GM18520 (cell line): ENCODE measurements around the gene GPR156.

ENCODE experiments used
- ATAC-seq: cut with Tn5 transposase; IDR thresholded peaks from one replicate; pipeline ENCODE4 v1.9.1; 2021; ENCODE audit not compliant: unreplicated experiment

Gene GPR156

GRCh38 chr3:120130656-120131055, 154.4 kb downstream of the GPR156 start:
- ATAC-seq: no peak

GRCh38 chr3:120129718-120130513, 155.1 kb downstream of the GPR156 start:
- ATAC-seq: no peak

- ATAC-seq: no peak
These were observed 156.0 kb downstream of the GPR156 start for GRCh38 chr3:120129051-120129450.

- no peak for ATAC-seq
These were observed 159.0 kb downstream of the GPR156 start for GRCh38 chr3:120125992-120126391.

- no peak for ATAC-seq
These were observed 165.0 kb downstream of the GPR156 start for GRCh38 chr3:120119846-120120510.
